ENCODE measurements around the gene RNU7-1. TPM values are rescaled to one million over a fixed set of nuclear protein-coding genes. Genes with fewer than 3 reads are reported as not detected.

RNU7-1 gene
- total RNA-seq, 6 experiments from 2014 or later: not detected

DNA sequence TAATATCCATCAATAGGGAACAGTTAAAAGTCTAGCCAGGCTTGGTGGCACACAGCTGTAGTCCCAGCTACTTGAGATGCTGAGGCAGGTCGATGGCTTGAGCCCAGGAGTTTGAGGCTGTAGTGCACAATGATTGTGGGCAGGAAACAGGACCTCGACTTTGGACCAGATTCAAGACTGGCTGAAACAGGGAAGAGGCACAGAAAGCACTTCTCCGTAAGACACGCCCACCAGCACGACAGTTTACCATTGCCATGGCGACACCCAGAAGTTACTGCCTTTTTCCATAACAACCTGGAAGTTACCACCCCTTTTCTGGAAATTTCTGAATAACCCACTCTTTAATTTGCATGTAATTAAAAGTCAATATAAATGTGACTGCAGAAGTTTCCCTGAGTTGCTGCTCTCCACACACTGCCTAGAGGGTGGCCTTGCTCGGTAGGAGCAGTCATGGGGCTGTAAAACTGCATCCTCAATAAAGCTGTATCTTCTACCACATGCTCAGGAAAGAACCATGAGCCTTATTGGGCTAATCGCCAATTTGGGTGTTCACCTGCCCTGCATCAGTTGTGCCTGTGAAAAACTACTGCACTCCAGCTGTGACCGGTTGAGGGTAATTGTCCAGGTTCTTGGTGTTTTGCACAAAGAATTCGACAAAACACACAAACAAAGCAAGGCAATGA is 43.6 kb upstream of the RNU7-1 start:
- Histone ChIP-seq H3K4me1 (no peaks in the 10 kb centered on the region), H3K27me3 (no peaks in the 10 kb centered on the region), H3K4me3 (no peak overlapping the region), H3K27ac (no peak overlapping the region), H3K36me3 (no peaks in the 10 kb centered on the region), H3K9me3 (no peaks in the 10 kb centered on the region)
- no peak for TF ChIP-seq POLR2A (IDR thresholded peaks at IDR 0.05)
- TF ChIP-seq, protein P1, sequence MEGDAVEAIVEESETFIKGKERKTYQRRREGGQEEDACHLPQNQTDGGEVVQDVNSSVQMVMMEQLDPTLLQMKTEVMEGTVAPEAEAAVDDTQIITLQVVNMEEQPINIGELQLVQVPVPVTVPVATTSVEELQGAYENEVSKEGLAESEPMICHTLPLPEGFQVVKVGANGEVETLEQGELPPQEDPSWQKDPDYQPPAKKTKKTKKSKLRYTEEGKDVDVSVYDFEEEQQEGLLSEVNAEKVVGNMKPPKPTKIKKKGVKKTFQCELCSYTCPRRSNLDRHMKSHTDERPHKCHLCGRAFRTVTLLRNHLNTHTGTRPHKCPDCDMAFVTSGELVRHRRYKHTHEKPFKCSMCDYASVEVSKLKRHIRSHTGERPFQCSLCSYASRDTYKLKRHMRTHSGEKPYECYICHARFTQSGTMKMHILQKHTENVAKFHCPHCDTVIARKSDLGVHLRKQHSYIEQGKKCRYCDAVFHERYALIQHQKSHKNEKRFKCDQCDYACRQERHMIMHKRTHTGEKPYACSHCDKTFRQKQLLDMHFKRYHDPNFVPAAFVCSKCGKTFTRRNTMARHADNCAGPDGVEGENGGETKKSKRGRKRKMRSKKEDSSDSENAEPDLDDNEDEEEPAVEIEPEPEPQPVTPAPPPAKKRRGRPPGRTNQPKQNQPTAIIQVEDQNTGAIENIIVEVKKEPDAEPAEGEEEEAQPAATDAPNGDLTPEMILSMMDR (IDR thresholded peaks at IDR 0.05): no peak
- 42% methylated on average over 8 of the region's 10 CpGs for WGBS (ENCODE audit: insufficient coverage, low coverage, low lambda C conversion rate, missing lambda C conversion rate)
- ATAC-seq: peak in 3 of 4 donors; percentile 32 to 44 (median 36)
- DNase-seq: peak in 1 of 3 donors; percentile 52
- intact Hi-C loops (cut with DNase I): no loop called here

DNA sequence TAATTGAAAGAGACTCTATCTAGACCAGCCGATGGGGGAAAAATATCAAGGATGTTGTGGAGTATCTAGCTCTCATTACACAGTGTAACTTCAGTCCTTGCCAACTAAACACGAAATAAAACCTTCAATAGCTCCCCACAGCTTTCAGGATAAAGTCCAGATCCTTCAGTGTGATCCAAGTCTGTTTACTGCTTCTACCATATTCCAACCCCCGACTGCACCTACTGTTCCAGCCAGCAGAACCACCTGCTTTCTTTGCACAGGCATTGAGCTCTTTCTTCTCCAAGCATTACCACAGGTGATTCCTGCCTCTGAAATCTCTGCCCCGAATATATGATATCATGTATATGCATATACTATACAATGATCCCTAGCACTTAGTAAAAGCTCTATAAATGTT is 41.2 kb upstream of the RNU7-1 start:
- no peak for TF ChIP-seq POLR2A (IDR thresholded peaks at IDR 0.05)
- TF ChIP-seq, protein P1 (IDR thresholded peaks at IDR 0.05): no peak
- no peak for DNase-seq
- no peak for ATAC-seq
- Histone ChIP-seq H3K4me3 (no peak overlapping the region), H3K4me1 (no peaks in the 10 kb centered on the region), H3K27me3 (no peaks in the 10 kb centered on the region), H3K36me3 (no peaks in the 10 kb centered on the region), H3K9me3 (no peaks in the 10 kb centered on the region), H3K27ac (no peak overlapping the region)
- intact Hi-C loops (cut with DNase I): no loop called here
- 57% methylated on average over 4 of the region's 4 CpGs for WGBS (ENCODE audit: insufficient coverage, low coverage, low lambda C conversion rate, missing lambda C conversion rate)

DNA sequence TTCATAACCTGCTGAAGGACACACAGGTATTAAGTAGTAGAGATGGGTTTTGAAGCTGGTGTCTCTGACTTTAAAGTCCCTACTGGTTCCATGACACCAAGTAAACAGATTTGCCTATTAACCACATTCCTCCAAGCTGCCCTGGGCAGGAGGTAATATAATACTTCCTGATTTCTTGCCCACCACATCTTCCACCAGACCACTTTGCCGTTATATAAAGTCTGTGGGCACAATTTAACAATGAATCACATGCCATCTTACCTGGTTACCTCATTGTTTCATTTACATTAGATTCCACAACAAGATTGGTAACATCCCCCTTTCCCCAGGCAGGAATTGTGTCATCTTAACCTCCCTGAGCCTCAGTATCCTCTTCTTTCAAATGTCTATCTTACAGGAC is 39.9 kb upstream of the RNU7-1 start:
- WGBS (ENCODE audit: insufficient coverage, low coverage, low lambda C conversion rate, missing lambda C conversion rate): 92% methylated on average over 1 of the region's 1 CpG
- intact Hi-C loops (cut with DNase I): no loop called here
- Histone ChIP-seq H3K4me3 (no peak overlapping the region), H3K9me3 (no peaks in the 10 kb centered on the region), H3K36me3 (no peaks in the 10 kb centered on the region), H3K27me3 (no peaks in the 10 kb centered on the region), H3K27ac (no peak overlapping the region), H3K4me1 (no peaks in the 10 kb centered on the region)
- no peak for DNase-seq
- TF ChIP-seq, protein P1 (IDR thresholded peaks at IDR 0.05): no peak
- TF ChIP-seq POLR2A (IDR thresholded peaks at IDR 0.05): no peak
- ATAC-seq: no peak

DNA sequence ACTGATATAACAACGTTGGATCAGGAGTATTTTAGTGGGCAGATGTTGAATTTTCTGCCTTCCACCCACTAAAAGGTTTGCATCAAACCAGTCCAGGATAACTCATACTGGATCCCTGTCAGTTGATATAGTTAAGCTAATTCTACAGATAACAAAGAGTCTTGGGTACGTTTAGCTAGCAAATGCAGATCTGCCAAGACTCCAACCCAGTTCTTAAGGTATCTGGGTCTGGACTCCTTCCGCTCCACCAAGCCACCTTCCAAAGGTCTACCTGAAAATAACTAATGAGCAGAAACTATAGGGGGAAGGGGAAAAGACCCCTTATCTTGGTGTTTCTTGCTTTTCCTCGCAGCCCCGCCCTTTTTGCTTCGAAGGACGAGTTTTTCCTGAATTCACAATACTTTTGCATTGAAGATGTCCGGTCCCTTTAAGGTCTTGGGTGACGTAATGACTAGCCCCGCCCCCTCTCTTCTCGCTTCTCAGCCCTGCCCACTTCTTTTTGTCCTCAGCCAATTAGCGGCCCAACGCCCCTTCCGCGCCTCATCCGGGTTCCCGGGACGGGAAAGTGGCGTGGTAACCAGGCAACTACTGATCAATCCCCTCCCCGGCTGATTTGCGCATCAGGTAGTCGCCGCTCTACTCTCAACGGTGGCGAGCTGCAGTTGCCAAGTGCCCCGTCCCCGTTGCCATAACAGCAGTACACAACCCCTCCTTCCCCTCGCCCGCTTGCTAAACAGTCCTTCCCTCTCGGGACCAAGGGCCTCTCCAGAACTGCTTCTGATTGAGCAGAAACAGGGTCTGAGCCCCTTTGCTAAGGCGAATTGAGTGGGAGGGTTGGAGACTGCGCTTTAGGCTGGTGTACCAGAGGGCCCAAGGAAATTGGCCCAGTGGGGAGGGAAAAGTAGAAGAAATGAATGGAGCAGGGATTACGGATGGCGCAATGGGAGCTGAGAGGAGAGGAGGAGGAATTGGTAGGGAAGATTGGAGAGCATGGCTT is 39.0 kb upstream of the RNU7-1 start, which contains the start of gene LRRC23:
LRRC23 (plus strand) TSS at position 543 of the 997 bp plus-strand sequence. CDS start 812 bp downstream, outside the sequence.
- Histone ChIP-seq H3K36me3 (no peaks in the 10 kb centered on the region), H3K27me3 (no peaks in the 10 kb centered on the region), H3K4me3 (peak within 1 kb of the TSS; percentile 48 to 65 (median 59)), H3K4me1 (no peaks in the 10 kb centered on the region), H3K9me3 (no peaks in the 10 kb centered on the region), H3K27ac (peak within 1 kb of the TSS in 2 of 3 donors; percentile 27 to 35)
- WGBS (ENCODE audit: insufficient coverage, low coverage, low lambda C conversion rate, missing lambda C conversion rate): 5% methylated on average over 34 of the region's 34 CpGs
- ATAC-seq: peak; percentile 97 to 98 (median 98)
- DNase-seq: peak; percentile 96 to 99 (median 98)
- TF ChIP-seq, protein P1 (IDR thresholded peaks at IDR 0.05): no peak
- no peak for TF ChIP-seq POLR2A (IDR thresholded peaks at IDR 0.05)
- intact Hi-C loops (cut with DNase I): no loop called here

Measured in right lobe of liver (tissue), 6 donors.